Transverse colon (tissue), 3 donors: ENCODE results near the gene ACKR3.

Experiments
- CTCF ChIP-seq, 5 experiments: fragments of 200-600 bp in 3 of 5; fragments of 450-650 bp in 2 of 5; sonication (generic) in 3 of 5; IDR thresholded peaks; 1 replicate in 2 of 5; 2 replicates in 3 of 5; pipeline ENCODE4 v1.5.1; 2016 to 2017; ENCODE audit warnings: antibody characterized with exemption in 5 of 5, inconsistent platforms in 3 of 5, mild to moderate bottlenecking in 2 of 5, moderate library complexity in 1 of 5
- POLR2A ChIP-seq: fragments of 450-650 bp; IDR thresholded peaks from one replicate; pipeline ENCODE4 v1.6.1; 2016; ENCODE audit warnings: antibody characterized with exemption, mild to moderate bottlenecking, moderate library complexity

GRCh38 chr2:236617796-236618195 is 48.2 kb downstream of the ACKR3 start:
- TF ChIP-seq POLR2A (no peak), CTCF (IDR thresholded peaks at IDR 0.05) (no peak)
